DOHH2 (cell line): ENCODE measurements around the gene ATP12A.

Experiments
- H3F3A ChIP-seq: fragments of 200-600 bp; sonication (generic), shearing (Covaris generic); 2 replicates; pipeline ENCODE4 v1.6.0; 2016; ENCODE audit warnings: antibody characterized with exemption, mild to moderate bottlenecking; ENCODE audit not compliant: control insufficient read depth, insufficient read depth
- H3K27ac ChIP-seq: fragments of 200-600 bp; sonication (generic); 2 replicates; pipeline ENCODE4 v1.5.1; 2014; ENCODE audit warnings: low read depth, mild to moderate bottlenecking, low read length, moderate library complexity
- H3K27me3 ChIP-seq: fragments of 200-600 bp; sonication (generic); 2 replicates; pipeline ENCODE4 v1.6.1; 2014; ENCODE audit warnings: mild to moderate bottlenecking, low read length, mixed read lengths; ENCODE audit not compliant: control insufficient read depth
- H3K36me3 ChIP-seq: fragments of 200-600 bp; sonication (generic); 2 replicates; pipeline ENCODE4 v1.6.1; 2014; ENCODE audit warnings: mild to moderate bottlenecking, low read length, moderate library complexity, mixed read lengths; ENCODE audit not compliant: control insufficient read depth
- H3K4me1 ChIP-seq: fragments of 200-600 bp; sonication (generic); 2 replicates; pipeline ENCODE4 v1.6.1; 2014; ENCODE audit warnings: mild to moderate bottlenecking, low read length, mixed read lengths; ENCODE audit not compliant: control insufficient read depth
- H3K4me2 ChIP-seq: fragments of 200-600 bp; sonication (generic); 2 replicates; pipeline ENCODE4 v1.6.0; 2014; ENCODE audit warnings: mild to moderate bottlenecking, low read length, moderate library complexity
- H3K4me3 ChIP-seq: fragments of 200-600 bp; sonication (generic); 2 replicates; pipeline ENCODE4 v1.5.1; 2014; ENCODE audit warnings: mild to moderate bottlenecking, low read length, mixed read lengths
- H3K79me2 ChIP-seq: fragments of 200-600 bp; sonication (generic); 2 replicates; pipeline ENCODE4 v1.6.1; 2014; ENCODE audit warnings: mild to moderate bottlenecking, low read length, mixed read lengths; ENCODE audit not compliant: control insufficient read depth
- H3K9me2 ChIP-seq: fragments of 200-600 bp; sonication (generic); replicated peaks from 2 replicates; pipeline ENCODE4 v1.6.1; 2014; ENCODE audit warnings: mild to moderate bottlenecking, low read length, mixed read lengths; ENCODE audit not compliant: control insufficient read depth
- H3K9me3 ChIP-seq: fragments of 200-600 bp; sonication (generic); 2 replicates; pipeline ENCODE4 v1.6.1; 2014; ENCODE audit warnings: antibody characterized with exemption, low read length, mixed read lengths; ENCODE audit not compliant: control insufficient read depth, insufficient read depth
- H4K20me1 ChIP-seq: fragments of 200-600 bp; sonication (generic); 2 replicates; pipeline ENCODE4 v1.6.0; 2014; ENCODE audit warnings: low read depth, mild to moderate bottlenecking, antibody characterized with exemption, low read length, moderate library complexity; ENCODE audit not compliant: control insufficient read depth, insufficient read depth
- CTCF ChIP-seq: fragments of 200-600 bp; sonication (generic); IDR thresholded peaks from one replicate; pipeline ENCODE4 v1.5.1; 2014; ENCODE audit warnings: antibody characterized with exemption, mild to moderate bottlenecking, low read depth, low read length; ENCODE audit not compliant: poor library complexity, severe bottlenecking
- EZH2phosphoT487 ChIP-seq: fragments of 200-600 bp; sonication (generic); IDR thresholded peaks from 2 replicates; pipeline ENCODE4 v1.6.1; 2017; ENCODE audit warnings: borderline replicate concordance, mild to moderate bottlenecking, antibody characterized with exemption, low read length, moderate library complexity, mixed read lengths

The ATP12A gene

DNA sequence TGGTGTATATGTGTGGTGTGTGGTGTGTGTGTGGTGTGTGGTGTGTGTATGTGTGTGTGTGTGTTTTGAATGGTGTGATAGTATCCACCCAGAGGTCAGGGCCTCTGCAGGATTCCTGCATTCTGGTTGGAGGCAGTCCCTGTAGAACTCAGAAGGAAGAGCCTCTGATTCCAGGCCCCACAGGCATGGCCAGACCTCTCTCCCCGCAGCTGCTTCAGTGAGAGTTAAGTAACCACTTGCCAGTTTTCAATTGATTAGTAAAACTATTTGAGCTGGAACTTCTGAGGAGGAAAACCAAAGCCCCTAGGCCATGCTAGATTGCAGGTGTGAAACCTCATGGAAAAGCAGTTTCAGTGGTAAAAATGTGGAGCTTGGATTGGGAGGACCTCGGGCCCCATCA lies 2.1 kb downstream of the ATP12A start:
- TF ChIP-seq CTCF (no peak), EZH2phosphoT487 (no peak)
- Histone ChIP-seq H3K27me3 (peaks cover 29% of the 10 kb centered on the region), H3K79me2 (no peaks in the 10 kb centered on the region)

GRCh38 chr13:24683351-24683750 lies 3.1 kb downstream of the ATP12A start:
- peaks cover 32% of the 10 kb centered on the region for H3K4me1 ChIP-seq
- no peaks in the 10 kb centered on the region for H3K79me2 ChIP-seq
- TF ChIP-seq CTCF: no peak
- no peak for TF ChIP-seq EZH2phosphoT487
- peaks cover 24% of the 10 kb centered on the region for H3K27me3 ChIP-seq
- H3K4me2 ChIP-seq: no peak overlapping the region
- H3F3A ChIP-seq: no peaks in the 10 kb centered on the region
- H3K36me3 ChIP-seq: no peaks in the 10 kb centered on the region
- no peak overlapping the region for H3K27ac ChIP-seq
- no peaks in the 10 kb centered on the region for H4K20me1 ChIP-seq
- H3K9me2 ChIP-seq: no peaks in the 10 kb centered on the region
- H3K4me3 ChIP-seq: no peak overlapping the region
- no peaks in the 10 kb centered on the region for H3K9me3 ChIP-seq

More for the DNA sequence above, 2.1 kb downstream of the ATP12A start:
- Histone ChIP-seq H3K9me3 (no peaks in the 10 kb centered on the region), H3K4me1 (peaks cover 32% of the 10 kb centered on the region), H3K36me3 (no peaks in the 10 kb centered on the region), H3K4me3 (no peak overlapping the region), H3F3A (no peaks in the 10 kb centered on the region), H3K4me2 (no peak overlapping the region), H4K20me1 (no peaks in the 10 kb centered on the region), H3K27ac (no peak overlapping the region), H3K9me2 (no peaks in the 10 kb centered on the region)

DNA sequence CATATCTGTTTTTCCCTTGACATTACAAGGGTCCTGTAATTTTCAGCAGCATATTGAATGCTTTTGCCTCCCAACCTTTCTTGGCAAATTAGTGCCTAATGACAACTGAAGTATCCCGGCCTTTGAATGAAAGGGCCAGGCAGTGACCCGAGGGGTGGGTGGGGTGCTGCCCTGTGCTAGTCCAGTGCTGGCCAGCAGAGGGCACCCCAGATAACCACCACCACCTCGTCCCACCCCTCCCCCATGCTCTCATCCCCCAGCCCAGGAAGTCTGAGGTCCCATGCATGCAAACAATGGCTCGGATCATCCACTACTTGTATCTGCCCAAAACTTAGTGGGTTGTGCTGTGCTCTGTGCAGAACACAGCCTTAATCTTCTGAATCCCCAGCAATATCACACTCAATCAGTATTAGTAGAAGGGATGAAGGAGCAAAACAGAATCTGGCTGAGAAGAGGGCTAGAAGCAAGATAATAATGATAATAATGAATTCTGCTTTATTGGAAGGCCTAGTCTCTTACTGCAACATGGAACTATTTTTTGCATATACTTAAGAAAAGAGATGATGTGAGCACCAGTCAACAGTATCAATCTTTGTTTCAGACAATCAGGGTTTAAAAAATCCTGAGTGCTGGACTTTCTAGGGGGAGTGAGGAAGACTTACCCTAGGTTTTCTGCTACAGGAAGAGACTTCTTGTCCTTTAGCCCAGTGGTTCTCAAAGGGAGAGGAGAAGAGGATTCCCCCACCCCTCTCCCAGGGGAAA lies 3.8 kb downstream of the ATP12A start:
- H3K9me2 ChIP-seq: no peaks in the 10 kb centered on the region
- peak overlapping the region; percentile 26 for H3K4me3 ChIP-seq
- no peaks in the 10 kb centered on the region for H3F3A ChIP-seq
- H3K27me3 ChIP-seq: peaks cover 23% of the 10 kb centered on the region
- no peaks in the 10 kb centered on the region for H3K36me3 ChIP-seq
- peaks cover 32% of the 10 kb centered on the region for H3K4me1 ChIP-seq
- H3K4me2 ChIP-seq: peak overlapping the region; percentile 45
- no peaks in the 10 kb centered on the region for H4K20me1 ChIP-seq
- no peaks in the 10 kb centered on the region for H3K9me3 ChIP-seq
- H3K27ac ChIP-seq: peak overlapping the region; percentile 54
- H3K79me2 ChIP-seq: no peaks in the 10 kb centered on the region
- TF ChIP-seq CTCF (peak; percentile 96), EZH2phosphoT487 (no peak)
